Vagina (tissue), 2 donors: ENCODE results near the gene PCYOX1L. TPM values are rescaled to one million over a fixed set of nuclear protein-coding genes. Genes with fewer than 3 reads are reported as not detected.
A peak's percentile ranks its signal among the peaks of the same experiment; 100 is the strongest.

ENCODE experiments used
- DNase-seq, 2 donors: peaks; one replicate each; pipeline ENCODE4 v3.0.0-alpha.2; 2017; ENCODE audit errors: extremely low spot score in 2 of 2
- H3K27ac ChIP-seq: fragments of 200-600 bp; sonication (generic); one replicate; pipeline ENCODE4 v1.5.1; 2019
- H3K27me3 ChIP-seq: fragments of 200-600 bp; sonication (generic); one replicate; pipeline ENCODE4 v1.5.1; 2019
- H3K36me3 ChIP-seq, 2 donors: fragments of 200-600 bp; sonication (generic); one replicate each; pipeline ENCODE4 v1.5.1; 2017 to 2019
- H3K4me1 ChIP-seq: fragments of 200-600 bp; sonication (generic); one replicate; pipeline ENCODE4 v1.5.1; 2019
- H3K4me3 ChIP-seq, 2 donors: fragments of 200-600 bp; sonication (generic); 1 replicate in 1 of 2; 2 replicates in 1 of 2; pipeline ENCODE4 v1.5.1; 2016 to 2019
- H3K9me3 ChIP-seq: fragments of 200-600 bp; sonication (generic); one replicate; pipeline ENCODE4 v1.5.1; 2019
- POLR2A ChIP-seq, 2 donors: fragments of 450-650 bp; IDR thresholded peaks; one replicate each; pipeline ENCODE4 v1.6.1; 2017; ENCODE audit warnings: antibody characterized with exemption in 2 of 2, mild to moderate bottlenecking in 2 of 2, moderate library complexity in 2 of 2
- POLR2AphosphoS5 ChIP-seq, 2 donors: sonication (generic); formaldehyde crosslinking; IDR thresholded peaks; one replicate each; pipeline ENCODE4 v1.9.0; 2017; ENCODE audit warnings: antibody characterized with exemption in 2 of 2, mild to moderate bottlenecking in 2 of 2, low read depth in 1 of 2; ENCODE audit not compliant: insufficient read depth in 1 of 2
- intact Hi-C: fragments of 100-400 bp; cut with DNase I; formaldehyde crosslinking; loops from one replicate; pipeline ENCODE4 v1.15.1; 2023
- total RNA-seq: library from RNA; depleted of rRNA; stranded (reverse); fragments of >200 nt; gene quantifications from one replicate; pipeline ENCODE4 v1.2.3, GENCODE V29; 2016
- TF ChIP-seq, protein P1 (sequence below), 3 experiments: fragments of 450-650 bp in 2 of 3; fragments of 200-600 bp in 1 of 3; sonication (generic) in 1 of 3; IDR thresholded peaks; one replicate each; pipeline ENCODE4 v1.5.1; 2017 to 2019; ENCODE audit warnings: antibody characterized with exemption in 3 of 3, mild to moderate bottlenecking in 2 of 3, moderate library complexity in 2 of 3

Gene PCYOX1L
- total RNA-seq, 1 donor from 2014 or later: 6.4 TPM

DNA sequence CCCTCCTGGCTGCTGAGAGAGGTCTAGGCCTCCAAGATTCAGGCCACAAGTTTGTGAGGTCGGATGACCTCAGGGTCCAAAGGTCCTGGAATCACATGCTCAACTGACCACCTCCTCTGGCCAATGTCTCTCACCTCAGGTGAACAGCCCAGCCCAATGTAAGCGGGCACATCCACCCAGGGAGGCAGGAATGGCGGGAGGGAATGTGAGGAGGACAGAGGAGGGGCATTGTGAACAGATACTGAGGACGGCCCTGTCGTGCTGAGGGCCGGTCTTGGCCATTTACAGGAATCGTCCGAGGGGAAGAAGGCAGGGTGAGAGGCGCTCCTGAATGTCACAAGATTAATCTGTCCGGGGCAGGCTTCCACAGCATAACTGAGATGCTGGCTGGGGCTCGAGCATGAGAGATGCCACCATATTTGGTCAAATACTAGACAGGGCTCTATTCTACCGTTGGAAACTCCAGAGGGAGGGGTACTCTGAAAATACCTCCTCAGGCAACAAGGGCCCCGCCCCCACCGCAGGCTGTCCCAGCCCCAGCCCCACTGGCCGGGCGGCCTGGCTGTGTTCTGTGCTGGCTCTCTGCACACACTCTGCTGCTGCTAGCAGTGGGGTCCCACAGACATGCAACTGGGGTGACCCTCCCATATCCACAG is 22.7 kb downstream of the PCYOX1L start:
- H3K4me3 ChIP-seq: peak overlapping the region in 1 of 2 donors; percentile 28
- intact Hi-C loops: loop anchor here (5.0 kb wide), 1 partner anchor 52 kb away; no protein-coding TSS in a partner anchor
- H3K4me1 ChIP-seq: peaks cover 40% of the 10 kb centered on the region
- DNase-seq: no peak
- H3K36me3 ChIP-seq: no peaks in the 10 kb centered on the region
- no peaks in the 10 kb centered on the region for H3K27me3 ChIP-seq
- no peaks in the 10 kb centered on the region for H3K9me3 ChIP-seq
- H3K27ac ChIP-seq: peak overlapping the region; percentile 91
- TF ChIP-seq, protein P1, sequence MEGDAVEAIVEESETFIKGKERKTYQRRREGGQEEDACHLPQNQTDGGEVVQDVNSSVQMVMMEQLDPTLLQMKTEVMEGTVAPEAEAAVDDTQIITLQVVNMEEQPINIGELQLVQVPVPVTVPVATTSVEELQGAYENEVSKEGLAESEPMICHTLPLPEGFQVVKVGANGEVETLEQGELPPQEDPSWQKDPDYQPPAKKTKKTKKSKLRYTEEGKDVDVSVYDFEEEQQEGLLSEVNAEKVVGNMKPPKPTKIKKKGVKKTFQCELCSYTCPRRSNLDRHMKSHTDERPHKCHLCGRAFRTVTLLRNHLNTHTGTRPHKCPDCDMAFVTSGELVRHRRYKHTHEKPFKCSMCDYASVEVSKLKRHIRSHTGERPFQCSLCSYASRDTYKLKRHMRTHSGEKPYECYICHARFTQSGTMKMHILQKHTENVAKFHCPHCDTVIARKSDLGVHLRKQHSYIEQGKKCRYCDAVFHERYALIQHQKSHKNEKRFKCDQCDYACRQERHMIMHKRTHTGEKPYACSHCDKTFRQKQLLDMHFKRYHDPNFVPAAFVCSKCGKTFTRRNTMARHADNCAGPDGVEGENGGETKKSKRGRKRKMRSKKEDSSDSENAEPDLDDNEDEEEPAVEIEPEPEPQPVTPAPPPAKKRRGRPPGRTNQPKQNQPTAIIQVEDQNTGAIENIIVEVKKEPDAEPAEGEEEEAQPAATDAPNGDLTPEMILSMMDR (IDR thresholded peaks at IDR 0.05): no peak
- peak; percentile 59 to 60 for TF ChIP-seq POLR2AphosphoS5 (IDR thresholded peaks at IDR 0.05; ENCODE audit: insufficient read depth in 1 of 2, low read depth in 1 of 2)

DNA sequence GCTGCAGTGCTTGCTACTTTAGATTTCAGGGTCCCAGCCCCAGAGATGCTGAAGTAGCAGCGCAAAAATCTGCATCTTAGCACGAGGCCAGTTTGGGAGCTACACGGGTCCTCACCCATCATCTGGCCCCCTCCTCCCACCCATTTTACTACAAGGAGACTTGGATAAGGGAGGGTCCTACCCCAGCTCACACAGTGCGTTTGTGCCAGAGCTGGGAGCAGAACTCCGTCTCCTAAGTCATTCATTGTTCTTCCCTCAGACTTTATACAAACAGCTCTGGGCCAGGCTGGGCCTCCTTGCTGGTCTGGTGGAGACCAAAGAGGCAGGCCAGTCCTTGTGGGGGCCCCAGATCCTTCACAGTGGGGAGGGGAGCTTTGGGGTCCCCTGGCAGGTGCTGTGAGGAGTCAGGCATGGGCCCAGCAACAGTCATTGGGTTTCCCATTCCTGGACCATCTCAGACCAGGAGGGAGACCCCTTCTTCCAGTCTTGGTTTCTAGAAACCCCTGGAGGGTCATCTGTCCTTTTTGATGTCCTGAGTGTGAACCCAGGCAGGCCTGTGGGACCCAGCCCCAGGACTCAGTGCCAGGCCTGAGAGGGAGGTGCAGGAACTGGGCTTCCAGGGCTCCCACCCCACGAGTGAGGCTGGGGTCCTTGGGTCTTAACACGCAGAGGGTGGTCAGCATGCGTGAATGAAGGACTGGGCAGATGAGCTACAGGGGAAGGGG is 23.6 kb downstream of the PCYOX1L start:
- intact Hi-C loops: loop anchor here (5.0 kb wide), 1 partner anchor 51 kb away; no protein-coding TSS in a partner anchor
- Histone ChIP-seq H3K27me3 (no peaks in the 10 kb centered on the region), H3K27ac (peak overlapping the region; percentile 91), H3K9me3 (no peaks in the 10 kb centered on the region), H3K4me1 (peaks cover 48% of the 10 kb centered on the region), H3K36me3 (no peaks in the 10 kb centered on the region), H3K4me3 (peak overlapping the region; percentile 18 to 28)
- TF ChIP-seq POLR2A (IDR thresholded peaks at IDR 0.05) (no peak), POLR2AphosphoS5 (IDR thresholded peaks at IDR 0.05; ENCODE audit: insufficient read depth in 1 of 2, low read depth in 1 of 2) (no peak)
- TF ChIP-seq, protein P1 (IDR thresholded peaks at IDR 0.05): no peak
- no peak for DNase-seq

DNA sequence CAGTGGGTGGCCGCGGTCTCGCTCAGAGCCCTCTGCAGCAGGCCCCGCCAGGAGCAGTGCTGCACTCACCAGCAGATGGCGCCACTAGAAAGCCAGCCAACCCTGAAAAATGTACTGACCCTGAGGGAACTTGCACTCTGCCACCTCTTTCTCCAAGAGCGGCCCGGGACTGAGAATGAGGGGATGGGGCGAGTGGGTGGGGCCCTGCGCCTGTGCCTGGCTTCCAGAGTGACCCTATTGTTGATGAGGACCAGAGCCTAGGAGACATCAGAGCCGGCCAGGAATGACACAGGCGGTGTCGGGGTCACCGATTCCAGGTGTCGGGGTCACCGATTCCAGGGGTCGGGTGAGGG is 24.1 kb downstream of the PCYOX1L start:
- H3K27me3 ChIP-seq: no peaks in the 10 kb centered on the region
- peaks cover 53% of the 10 kb centered on the region for H3K4me1 ChIP-seq
- H3K27ac ChIP-seq: peak overlapping the region; percentile 91
- no peaks in the 10 kb centered on the region for H3K36me3 ChIP-seq
- TF ChIP-seq, protein P1 (IDR thresholded peaks at IDR 0.05): peak; percentile 84 to 98 (median 89)
- TF ChIP-seq POLR2A (IDR thresholded peaks at IDR 0.05): no peak
- peak in 1 of 2 donors; percentile 43 for TF ChIP-seq POLR2AphosphoS5 (IDR thresholded peaks at IDR 0.05; ENCODE audit: insufficient read depth in 1 of 2, low read depth in 1 of 2)
- no peak for DNase-seq
- no peaks in the 10 kb centered on the region for H3K9me3 ChIP-seq
- peak overlapping the region; percentile 18 to 28 for H3K4me3 ChIP-seq
- intact Hi-C loops: loop anchor here (5.0 kb wide), 1 partner anchor 50 kb away; no protein-coding TSS in a partner anchor

DNA sequence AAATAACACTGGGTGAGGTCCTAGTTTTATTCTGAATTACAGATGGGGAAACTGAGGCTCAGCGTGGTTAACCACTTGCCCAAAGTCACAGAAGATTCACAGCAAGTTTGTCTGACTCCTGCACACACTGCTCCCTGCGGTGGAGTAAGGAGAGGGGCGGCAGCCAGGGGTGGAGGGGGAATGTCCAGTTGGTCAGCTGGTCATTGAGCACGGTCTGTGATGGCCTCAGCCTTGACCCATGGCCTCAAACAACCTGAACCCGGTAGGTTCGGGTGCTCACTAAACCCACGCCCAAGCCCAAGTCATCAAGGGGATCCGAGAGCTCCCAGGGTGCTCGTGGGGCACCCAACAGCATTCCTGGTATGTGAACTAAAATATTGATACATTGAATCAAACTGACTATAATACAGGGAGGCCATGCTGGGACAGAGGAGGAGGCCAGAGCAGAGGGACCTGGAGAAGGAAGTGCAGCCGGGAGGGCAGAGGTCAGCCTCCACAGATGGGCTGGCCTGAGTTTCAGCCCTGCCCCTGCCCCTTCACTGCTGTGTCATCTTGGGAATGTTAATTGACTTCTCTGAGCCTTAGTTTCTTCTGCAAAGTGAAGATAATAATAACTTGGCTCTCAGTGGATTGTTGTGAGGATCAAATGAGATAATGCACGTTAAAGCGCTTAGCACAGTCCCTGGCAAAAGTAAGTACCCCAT is 24.8 kb downstream of the PCYOX1L start:
- Histone ChIP-seq H3K27me3 (no peaks in the 10 kb centered on the region), H3K9me3 (no peaks in the 10 kb centered on the region), H3K4me1 (peaks cover 54% of the 10 kb centered on the region), H3K27ac (peak overlapping the region; percentile 91), H3K36me3 (no peaks in the 10 kb centered on the region), H3K4me3 (peak overlapping the region; percentile 18 to 28)
- DNase-seq: no peak
- TF ChIP-seq, protein P1 (IDR thresholded peaks at IDR 0.05): no peak
- intact Hi-C loops: loop anchor here (5.0 kb wide), 1 partner anchor 50 kb away; no protein-coding TSS in a partner anchor
